NCI-H2171 treated with DMSO at 0.1 percent for 48 hours (cell line): ENCODE results near the gene FASN.

Experiments used
- DNase-seq: peaks from one replicate; lab custom pipeline; 2025; lab: John Stamatoyannopoulos, UW

The FASN gene

DNA sequence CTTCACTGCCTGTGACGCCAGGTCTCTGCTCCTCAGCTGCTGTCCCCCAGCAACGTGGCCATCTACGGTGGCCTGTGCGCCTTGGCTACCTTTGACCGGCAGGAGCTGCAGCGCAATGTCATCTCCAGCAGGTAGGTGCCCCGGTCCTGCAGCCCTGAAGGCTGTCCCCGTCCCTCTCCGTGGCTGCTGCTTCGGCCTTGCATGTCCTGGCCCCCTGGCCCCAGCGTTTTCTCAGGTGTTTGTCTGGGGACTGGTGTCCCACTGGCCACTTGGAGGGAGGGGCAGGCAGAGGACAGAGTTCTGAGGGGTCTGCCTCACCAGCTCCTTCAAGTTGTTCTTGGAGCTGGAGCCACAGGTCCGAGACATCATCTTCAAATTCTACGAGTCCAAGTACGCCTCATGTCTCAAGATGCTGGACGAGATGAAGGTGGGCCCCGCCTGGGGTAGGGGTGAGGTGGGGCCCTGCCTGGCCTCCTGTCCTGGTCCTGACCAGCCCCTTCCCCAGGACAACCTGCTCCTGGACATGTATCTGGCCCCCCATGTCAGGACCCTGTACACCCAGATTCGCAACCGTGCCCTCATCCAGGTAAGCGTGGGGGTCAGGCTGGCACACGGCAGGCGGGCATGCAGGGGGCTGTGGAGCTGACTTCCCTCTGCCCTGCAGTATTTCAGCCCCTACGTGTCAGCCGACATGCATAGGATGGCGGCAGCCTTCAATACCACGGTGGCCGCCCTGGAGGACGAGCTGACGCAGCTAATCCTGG lies 41.9 kb downstream of the FASN start:
- DNase-seq: no peak

DNA sequence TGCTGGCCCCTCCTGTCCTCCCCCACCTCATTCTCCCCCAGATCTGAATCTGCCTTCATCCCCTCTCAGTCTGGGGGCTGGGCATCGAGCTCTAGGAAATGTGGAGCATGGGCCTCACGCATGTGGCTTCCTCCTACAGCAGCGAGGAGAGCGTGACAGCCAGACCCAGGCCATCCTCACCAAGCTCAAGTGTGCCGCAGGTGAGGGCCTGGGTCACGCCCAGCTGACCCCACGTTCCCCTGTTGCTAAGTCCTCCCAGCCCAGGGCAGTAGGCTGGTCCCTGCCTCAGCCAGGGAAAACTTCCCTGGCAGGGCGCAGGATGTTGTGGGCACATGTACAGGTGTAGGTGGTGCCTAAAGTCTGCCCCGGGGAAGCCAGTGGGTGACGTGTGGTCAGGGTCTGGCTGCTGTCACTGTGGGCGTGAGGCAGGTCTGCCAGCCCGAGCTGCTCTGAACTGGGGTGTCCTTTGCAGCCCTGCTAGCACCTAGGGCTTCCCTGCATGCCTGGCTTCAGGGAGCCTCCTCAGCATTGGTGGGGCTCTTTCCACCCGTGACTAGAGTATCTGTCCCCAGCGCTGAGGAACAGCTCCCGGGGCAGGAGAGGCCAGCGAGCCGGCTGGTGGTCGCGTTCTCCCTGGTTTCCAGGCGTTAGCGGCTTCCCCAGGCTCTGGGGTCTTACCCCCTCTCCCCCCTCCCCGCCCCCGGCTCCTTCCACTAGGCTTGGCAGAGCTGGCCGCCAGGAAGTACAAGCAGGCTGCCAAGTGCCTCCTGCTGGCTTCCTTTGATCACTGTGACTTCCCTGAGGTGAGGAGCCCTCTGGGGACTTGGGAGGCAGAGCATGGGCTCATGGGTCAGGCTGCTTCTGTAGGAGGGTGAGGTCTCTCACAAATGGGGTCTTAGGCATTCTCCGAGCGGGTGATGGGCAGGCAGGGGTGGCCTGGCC lies 42.7 kb downstream of the FASN start:
- no peak for DNase-seq

DNA sequence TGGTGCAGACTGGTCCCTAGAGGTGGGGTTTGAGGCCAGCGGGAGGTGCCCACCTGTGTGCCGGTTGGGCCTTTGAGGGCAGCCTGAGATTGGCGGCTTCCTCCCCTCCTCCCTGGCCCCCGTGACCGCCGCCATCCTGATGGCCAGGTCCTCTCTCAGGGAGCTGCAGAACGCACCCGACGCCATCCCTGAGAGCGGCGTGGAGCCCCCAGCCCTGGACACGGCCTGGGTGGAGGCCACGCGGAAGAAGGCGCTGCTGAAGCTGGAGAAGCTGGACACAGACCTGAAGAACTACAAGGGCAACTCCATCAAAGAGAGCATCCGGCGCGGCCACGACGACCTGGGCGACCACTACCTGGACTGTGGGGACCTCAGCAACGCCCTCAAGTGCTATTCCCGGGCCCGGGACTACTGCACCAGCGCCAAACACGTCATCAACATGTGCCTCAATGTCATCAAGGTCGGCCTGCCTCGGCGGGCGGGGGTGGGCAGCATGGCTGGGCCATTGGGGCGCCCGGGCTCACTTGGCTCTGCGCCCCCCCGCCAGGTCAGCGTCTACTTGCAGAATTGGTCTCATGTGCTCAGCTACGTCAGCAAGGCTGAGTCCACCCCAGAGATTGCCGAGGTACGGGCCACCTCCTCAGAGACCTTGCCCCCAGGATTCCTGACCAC lies 43.5 kb downstream of the FASN start:
- DNase-seq: no peak

DNA sequence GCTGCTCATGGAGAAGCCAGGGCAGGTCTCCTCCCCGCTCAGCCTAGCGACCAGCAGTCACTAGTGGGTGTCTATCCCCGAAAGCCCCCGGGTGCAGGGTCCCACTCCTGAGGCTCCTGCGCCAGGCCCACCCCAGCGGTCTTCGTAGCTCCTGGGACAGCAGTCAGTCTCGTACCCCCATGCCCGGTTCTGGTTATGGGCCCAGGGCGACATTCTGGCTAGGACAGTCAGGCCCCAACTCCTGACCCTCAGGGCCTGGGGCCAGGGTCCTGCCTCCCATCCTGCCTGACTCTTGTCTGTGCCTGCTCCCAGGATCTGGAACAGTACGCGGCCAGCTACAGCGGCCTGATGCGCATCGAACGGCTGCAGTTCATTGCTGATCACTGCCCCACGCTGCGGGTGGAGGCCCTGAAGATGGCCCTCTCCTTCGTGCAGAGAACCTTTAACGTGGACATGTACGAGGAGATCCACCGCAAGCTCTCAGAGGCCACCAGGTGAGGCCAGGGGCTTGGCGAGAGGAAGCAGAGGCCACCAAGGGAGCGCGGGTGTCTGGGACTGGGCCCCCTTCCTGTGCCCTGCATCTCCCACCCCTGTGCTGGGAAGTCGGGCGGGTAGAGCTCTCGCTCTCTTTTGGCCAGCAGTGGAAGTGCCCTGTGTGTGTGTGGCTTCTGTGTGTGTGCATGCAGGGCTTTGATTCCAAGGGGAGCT lies 44.3 kb downstream of the FASN start:
- no peak for DNase-seq

DNA sequence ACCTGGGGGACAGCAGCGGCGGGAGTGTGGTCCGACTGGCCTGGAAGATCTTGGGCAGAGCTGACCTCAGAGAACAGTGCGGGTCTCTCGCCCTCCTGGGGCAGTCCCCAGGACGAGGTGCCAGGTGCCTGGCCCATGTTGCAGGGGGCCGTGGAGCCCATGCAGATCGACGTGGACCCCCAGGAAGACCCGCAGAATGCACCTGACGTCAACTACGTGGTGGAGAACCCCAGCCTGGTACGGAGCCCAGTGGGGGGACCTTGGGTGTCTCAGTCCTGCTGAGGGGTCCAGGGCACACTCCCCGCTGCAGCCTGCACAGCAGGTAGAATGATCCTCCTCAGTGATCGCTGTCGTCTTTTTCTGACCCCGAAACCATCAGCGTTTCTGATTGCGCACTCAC lies 44.9 kb downstream of the FASN start:
- no peak for DNase-seq

DNA sequence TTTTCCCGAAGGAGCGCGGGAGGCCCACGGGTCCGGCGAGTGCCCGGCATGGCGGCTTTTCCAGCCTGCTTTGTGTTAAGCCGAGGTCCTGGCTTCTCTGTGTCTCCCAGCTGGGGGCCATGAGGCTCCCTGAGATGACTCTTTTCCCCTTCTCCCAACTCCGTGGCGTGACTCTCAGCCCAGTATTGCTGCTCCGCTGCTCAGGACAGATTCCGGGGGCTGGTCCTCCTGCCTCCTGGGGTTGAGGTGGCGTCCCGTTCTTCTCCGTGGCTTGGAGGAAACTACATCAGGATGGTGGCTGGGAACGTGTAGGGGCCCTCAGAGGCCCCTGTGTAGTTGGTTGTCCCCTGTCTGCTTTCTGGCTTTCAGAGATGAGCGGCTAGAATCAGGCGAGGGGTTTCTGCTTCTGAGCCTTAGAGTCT lies 45.4 kb downstream of the FASN start:
- no peak for DNase-seq

DNA sequence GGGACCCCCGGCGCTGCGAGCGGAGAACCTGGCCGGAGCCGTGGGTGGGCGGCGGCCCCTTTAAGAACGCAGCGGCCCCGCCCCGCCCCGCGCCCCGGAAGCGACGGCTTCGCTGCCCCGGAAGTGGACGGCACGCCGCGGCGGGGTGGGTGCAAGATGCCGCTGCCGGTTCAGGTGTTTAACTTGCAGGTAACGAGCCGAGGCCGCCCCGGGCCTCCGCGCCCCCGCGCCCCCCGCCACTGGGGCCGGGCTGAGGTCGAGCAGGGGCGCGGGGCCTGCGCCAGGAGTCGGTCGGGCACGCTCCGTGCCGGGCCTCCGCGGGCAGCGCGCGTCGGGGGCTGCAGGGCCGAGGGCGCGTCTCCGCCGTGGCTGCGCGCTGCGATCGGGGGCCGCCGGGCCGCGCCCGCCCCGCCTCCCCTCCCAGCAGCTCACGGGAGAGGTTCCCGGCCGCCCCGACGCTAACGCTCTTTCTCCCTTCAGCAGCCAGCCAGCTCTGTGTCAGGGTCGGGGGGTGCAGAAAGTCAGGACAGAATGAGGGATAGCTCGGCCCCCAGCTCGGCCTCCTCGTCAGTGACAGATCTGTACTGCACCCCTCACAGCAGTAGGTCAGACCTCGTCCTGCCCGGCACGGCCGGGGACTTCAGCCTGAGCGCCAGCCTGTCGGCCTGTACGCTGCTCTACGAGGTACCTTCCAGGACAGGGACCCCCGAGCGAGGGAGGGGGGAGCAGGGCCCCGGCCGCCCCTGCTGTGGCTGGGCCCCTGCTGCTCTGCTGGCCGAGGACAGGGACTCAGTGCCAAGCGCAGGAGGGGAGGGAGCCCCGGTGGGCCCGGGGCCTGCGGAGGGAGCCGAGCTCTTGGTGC lies 46.0 kb downstream of the FASN start, which contains the start of the genes GPS1 and RFNG:
GPS1 (plus strand) TSS at position 123 of the 862 bp plus-strand sequence; CDS start at position 157, 34 bp downstream.
RFNG (minus strand) TSS at position 36 of the 862 bp plus-strand sequence. CDS start 45 bp downstream, outside the sequence.
- peak; percentile 59 for DNase-seq

DNA sequence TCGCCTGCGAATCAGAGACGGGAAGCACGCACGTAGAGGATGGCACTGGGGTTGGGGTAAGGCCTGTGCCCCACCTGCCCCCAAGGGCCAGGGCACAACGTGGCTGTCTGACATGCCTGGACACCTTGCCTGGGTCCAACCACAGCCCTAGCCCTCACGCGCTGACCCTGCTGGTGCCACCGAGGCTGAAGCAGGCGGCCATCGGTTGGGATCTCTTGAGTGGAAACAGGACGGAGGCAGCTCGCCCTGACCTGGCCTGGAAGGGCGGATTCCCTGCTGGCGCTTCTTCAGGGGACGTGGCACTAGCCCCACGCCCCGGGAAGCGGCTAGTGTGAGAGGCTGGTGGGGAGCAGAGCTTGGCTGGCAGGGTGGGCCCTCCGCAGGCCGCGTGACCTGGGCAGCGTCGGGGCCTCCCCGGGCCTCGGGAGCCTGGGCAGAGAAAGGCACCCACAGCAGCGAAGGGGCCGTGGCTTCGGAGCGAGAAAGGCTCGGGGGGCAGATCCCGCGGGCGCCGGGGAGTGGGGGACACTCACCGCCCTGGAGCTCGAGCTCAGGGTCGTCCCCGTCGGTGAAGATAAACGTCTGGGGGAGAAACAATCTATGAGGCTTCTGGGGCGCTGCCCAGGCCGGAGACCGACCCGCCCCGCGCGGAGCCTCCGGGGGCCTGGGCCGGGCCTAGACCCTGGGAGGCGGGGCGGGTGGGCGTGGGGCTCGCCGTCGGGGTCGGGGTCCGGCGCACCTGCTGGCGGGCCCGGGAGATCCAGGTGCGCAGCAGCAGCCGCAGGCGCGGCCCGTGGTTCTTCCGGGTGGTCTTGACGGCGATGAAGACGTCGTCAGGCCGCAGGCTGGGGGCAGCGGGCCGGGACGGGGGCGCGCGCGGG lies 47.0 kb downstream of the FASN start:
- no peak for DNase-seq

DNA sequence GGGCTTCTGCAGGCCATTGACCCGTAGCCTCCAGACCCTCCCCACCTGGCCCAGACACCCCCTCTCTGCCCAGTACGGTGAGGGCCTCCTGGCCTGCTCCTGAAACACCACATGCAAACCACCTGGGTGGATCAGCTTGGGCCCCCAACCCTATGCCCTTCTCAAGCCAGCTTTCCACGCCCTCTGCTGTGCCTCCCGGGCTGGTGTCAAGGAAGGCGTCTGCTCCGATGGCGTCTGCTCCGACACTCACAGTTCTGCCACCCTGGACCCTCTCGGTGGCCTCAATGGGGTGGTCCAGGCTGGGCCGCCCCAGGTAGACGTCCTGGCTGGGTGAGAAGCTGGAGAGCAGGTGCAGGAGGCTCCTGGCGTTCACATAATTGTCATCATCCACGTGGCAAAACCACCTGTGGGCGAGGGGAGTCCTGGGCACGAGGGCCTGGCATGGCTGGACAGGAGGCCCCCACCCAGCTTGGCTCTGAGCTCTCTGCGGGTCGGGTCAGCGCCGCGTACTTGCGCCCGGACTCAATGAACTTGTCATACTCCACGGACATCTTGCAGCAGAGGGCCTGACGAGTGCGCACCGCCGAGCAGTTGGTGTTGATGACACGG lies 47.8 kb downstream of the FASN start:
- DNase-seq: no peak

DNA sequence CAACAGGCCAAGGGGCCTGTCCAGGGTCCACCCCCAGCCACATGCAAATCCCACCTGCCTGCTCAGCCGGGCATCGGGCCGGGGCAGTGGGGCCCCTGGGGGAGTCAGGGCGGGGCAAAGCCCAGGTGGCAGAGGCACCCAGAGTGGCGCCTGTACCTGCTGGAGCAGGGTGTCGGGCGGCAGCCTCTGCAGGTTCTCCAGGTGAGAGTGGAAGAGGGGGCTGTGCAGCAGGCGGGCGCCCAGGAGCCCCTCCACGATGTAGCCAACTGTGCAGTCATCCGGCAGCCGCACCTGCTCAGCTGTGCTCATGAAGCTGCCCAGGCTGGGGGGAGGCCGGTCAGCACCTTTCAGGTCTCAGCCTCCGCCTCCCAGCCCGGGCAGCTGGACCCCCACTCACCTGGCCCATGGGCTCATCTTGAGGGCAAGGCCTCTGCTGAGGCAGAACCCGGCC lies 48.5 kb downstream of the FASN start:
- DNase-seq: no peak

DNA sequence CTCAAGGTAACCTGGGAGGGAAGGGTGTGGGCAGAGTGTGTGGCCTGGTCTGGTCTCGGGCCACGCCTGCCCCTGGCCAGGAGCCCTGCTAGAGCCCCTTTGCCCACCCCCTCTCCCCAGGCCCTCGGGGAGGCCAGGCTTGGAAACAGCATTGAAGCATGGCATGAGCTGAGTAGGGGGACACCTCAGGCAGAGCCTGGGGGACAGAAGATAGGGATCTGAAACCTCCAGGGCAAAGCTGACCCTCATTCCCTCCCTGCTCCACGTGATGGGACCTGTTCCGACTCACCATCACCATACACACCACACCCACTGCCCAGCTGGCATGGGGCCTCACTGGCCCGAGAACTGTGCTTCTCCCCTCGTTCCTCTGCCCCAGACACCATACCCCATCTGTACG lies 48.9 kb downstream of the FASN start:
- no peak for DNase-seq

DNA sequence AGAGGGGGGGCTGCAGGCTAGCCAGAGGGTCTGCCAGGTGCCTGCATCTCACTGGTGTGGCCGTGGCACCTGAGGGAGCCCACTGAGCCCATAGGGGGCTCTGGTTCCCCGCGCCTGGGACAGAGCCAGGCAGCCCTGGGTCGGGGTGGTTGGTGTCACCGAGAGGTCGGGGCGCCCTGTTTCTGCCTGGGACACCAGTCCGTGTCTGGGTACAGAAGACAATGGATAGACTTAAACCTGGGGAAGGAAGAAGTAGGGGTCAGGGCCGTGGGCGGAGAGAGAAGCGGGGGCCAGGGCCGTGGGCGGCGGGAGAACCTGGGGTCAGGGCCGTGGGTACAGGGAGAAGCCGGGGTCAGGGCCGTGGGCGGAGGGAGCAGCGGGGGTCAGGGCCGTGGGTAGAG lies 49.5 kb downstream of the FASN start:
- no peak for DNase-seq

DNA sequence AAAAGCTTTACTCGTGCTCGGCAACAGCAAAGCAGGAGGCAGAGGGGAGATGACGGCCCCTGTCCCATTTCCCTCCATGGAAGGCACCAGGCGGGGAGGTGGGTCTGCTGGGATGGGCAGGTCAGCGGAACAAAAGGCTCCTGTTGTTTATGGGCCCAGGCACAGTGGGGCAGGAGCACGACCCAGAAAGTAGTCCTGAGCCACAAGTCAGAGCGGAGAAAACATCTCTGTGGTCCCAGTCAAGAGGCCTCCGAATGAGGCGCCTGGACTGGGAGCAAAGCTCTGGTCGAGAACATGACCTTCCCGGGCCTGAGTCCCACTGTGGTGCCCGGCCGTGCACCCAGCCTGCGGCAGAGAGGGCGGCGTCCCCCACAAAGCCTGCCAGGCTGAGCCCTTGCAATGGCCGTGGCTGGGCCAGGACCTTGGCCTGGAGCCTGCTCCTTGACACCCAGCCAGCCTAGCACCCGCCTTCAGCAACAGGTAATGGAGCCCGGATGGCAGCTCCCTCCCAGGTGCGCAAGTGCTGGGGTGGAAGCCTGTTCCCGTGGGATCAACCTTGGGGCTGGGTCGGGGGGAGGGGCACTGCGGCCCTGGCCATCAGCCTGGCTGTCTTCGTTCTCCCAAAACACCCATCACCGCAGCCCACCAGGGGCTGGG lies 50.0 kb downstream of the FASN start:
- no peak for DNase-seq

DNA sequence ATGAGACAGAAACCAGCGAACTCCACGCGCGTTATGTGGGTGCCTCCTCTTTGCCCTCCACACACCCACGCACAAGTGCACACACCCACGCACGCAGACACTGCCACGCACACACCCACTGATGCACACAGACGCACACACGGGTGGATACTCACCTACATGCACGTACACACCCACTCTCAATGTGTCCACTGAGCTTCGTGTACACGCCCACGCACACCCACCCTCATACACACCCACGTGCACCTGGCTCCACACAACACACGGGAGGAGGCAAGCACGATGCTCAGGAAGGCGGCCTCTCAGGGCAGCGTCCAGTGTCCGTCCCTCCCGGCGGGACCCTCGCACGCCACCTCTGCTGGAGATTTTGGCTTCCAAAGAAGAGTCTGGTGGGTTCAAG lies 50.7 kb downstream of the FASN start:
- DNase-seq: no peak

DNA sequence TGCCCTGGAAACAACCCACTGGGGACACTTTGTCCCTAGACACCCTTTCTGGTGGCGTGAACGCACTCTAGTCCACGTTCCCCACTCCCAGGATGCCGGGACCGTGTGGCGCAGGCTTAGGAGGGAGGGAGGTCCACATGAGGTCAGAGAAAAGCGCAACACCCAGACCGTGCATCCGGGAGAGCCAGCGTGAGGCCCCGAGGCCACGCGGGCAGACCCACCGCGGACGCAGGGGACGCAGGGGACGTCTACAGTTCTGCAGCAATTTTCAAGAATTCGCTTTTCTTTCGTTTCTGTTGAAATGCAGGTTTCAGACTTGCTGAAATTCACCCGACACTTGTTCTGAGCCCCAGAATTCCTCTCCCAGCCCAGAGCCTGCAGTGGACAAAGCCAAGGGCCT lies 51.1 kb downstream of the FASN start:
- DNase-seq: no peak

DNA sequence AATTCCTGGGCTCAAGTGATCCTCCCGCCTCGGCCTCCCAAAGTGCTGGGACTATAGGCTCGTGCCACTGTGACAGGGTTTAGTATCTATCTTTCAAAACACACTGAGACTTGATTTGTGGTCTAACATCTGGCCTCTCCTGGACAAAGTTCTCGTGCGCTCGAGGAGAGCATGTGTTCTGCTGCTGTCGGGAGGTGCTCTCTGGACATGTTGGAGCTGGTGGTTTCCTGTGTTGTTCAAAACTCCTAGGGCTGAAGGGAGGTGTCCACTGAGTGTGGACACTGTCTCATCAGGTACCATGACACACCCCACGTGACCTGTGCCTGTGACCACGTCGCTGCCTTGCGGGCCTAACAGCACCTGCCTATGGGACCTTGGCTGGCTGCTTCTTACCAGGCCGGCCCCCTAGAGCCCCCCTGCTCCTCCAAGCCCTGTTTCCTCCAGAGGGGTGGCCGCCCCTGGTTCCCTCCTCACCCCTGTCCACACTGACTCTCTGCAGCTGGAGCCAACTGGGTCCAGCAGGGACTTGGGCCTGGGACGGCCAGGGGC lies 52.0 kb downstream of the FASN start:
- DNase-seq: no peak

DNA sequence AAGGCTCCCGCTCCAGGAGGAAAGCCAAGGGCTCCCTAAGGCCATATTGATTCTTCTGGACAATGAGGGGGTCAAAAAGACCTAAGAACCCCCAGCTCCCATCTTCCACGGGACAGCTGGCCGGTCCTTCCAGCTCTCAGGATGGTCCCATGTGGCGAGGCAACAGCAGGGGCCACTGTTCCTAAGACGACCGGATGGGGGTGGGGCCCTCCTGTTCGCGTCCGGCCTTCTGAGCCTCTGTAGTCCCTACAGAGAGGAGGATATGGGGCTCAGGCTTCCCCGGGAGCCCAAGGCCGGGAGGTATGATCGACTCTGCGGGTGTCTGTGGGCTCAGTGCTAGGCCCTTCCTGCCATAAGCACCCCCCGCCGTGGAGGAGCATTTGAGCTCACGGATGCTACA lies 54.5 kb downstream of the FASN start:
- DNase-seq: no peak

DNA sequence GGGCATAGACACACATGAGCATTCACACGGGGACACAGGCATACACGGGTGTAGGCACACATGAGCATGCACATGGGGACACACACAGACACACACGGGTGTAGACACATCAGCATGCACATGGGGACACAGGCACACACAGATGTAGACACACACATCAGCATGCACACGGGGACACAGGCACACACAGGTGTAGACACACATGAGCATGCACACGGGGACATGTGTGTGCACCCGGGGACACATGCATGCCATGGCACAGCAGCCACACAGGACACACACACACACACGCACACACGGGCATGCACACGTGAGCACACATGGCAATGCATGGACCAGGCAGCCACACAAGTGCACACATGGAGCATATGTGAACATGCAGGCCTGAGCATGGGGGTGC lies 55.4 kb downstream of the FASN start:
- DNase-seq: no peak
